K562 (cell line): ENCODE measurements around the gene SMG1. TPM values are rescaled to one million over a fixed set of nuclear protein-coding genes. Genes with fewer than 3 reads are reported as not detected.

ENCODE experiments used
- CREM ChIP-seq: IDR thresholded peaks from 2 replicates; pipeline ENCODE4 v1.6.1; 2014; ENCODE audit warnings: antibody characterized with exemption, low read depth
- CTBP1 ChIP-seq: fragments of 450-650 bp; IDR thresholded peaks from 2 replicates; pipeline ENCODE4 v1.6.1; 2016; ENCODE audit warnings: borderline replicate concordance
- FOXJ2 ChIP-seq: fragments of 200-800 bp; sonication (Bioruptor generic); IDR thresholded peaks from 2 replicates; pipeline ENCODE4 v1.6.1; 2016; ENCODE audit warnings: missing genetic modification characterization, missing compliant biosample characterization
- FUS ChIP-seq: fragments of 200-400 bp; formaldehyde crosslinking; optimal IDR thresholded peaks from 2 replicates; pipeline ENCODE3; 2017; ENCODE audit warnings: low read depth, low read length
- GABPA ChIP-seq: fragments of 200-800 bp; sonication (Bioruptor generic); conservative IDR thresholded peaks from 2 replicates; pipeline ENCODE4 v1.6.1; 2016; ENCODE audit warnings: low read depth, missing genetic modification characterization, missing compliant biosample characterization
- GTF2F1 ChIP-seq: IDR thresholded peaks from 2 replicates; pipeline ENCODE4 v1.6.1; 2011; ENCODE audit warnings: low read depth, low read length, improper control_type of control experiment
- HES1 ChIP-seq: fragments of 450-650 bp; IDR thresholded peaks from 2 replicates; pipeline ENCODE4 v1.6.1; 2016; ENCODE audit warnings: low read depth, mild to moderate bottlenecking, moderate library complexity
- MLLT1 ChIP-seq, 2 experiments: fragments of 450-650 bp; IDR thresholded peaks; 2 replicates each; pipeline ENCODE4 v1.6.1; 2016
- SAP30 ChIP-seq: fragments of 200-600 bp; sonication (generic); IDR thresholded peaks from 2 replicates; pipeline ENCODE4 v1.6.1; 2012; ENCODE audit warnings: borderline replicate concordance, low read depth, mild to moderate bottlenecking, moderate library complexity, low read length, control low read depth, inconsistent platforms; ENCODE audit not compliant: insufficient read depth, poor library complexity, severe bottlenecking
- SMAD4 ChIP-seq: fragments of 250-450 bp; sonication (Bioruptor Pico); conservative IDR thresholded peaks from 2 replicates; pipeline ENCODE4 v1.8.0; 2021; ENCODE audit warnings: inconsistent platforms, mild to moderate bottlenecking, moderate library complexity
- SRF ChIP-seq, 2 experiments: fragments of 250-450, 450-650 bp in 1 of 2; sonication (Bioruptor Pico) in 1 of 2; sonication (generic) in 1 of 2; formaldehyde crosslinking; IDR thresholded peaks; 2 replicates each; pipeline versions ENCODE4 v1.5.0 to v1.5.1; 2020 to 2022; ENCODE audit warnings: mild to moderate bottlenecking in 1 of 2, missing genetic modification reagents in 1 of 2
- ZBTB12 ChIP-seq: fragments of 250-450 bp; sonication (Bioruptor Pico); IDR thresholded peaks from 2 replicates; pipeline ENCODE4 v1.4.0; 2020
- ZNF12 ChIP-seq: sonication (generic); formaldehyde crosslinking; IDR thresholded peaks from 2 replicates; pipeline ENCODE4 v1.4.0; 2020; ENCODE audit warnings: mild to moderate bottlenecking, missing genetic modification reagents
- ZNF217 ChIP-seq: sonication (generic); formaldehyde crosslinking; IDR thresholded peaks from 2 replicates; pipeline ENCODE4 v1.8.0; 2022; ENCODE audit warnings: mild to moderate bottlenecking, missing genetic modification reagents
- ZNF239 ChIP-seq: fragments of 250-450 bp; sonication (Bioruptor Pico); IDR thresholded peaks from 2 replicates; pipeline ENCODE4 v1.4.0; 2020; ENCODE audit warnings: mild to moderate bottlenecking
- ZNF589 ChIP-seq: fragments of 200-800 bp; sonication (Bioruptor generic); IDR thresholded peaks from 2 replicates; pipeline ENCODE4 v1.6.1; 2016; ENCODE audit warnings: low read depth, missing genetic modification characterization, missing compliant biosample characterization
- ZNF766 ChIP-seq: fragments of 200-800 bp; sonication (Bioruptor generic); conservative IDR thresholded peaks from 2 replicates; pipeline ENCODE4 v1.6.1; 2016; ENCODE audit warnings: missing genetic modification characterization, missing compliant biosample characterization
- polyA plus RNA-seq, 8 experiments: library from polyadenylated mRNA; depleted of rRNA in 4 of 8; stranded (reverse) in 5 of 8; unstranded in 3 of 8; fragments of >200 nt; fragmentation: Nextera tagmentation in 2 of 8; fragmentation: Illumina TruSeq in 1 of 8; extraction: Ambion mirVana in 2 of 8; extraction: Trizol in 1 of 8; gene quantifications; 2 replicates each; pipeline versions ENCODE4 v1.2.1 to v1.2.3, GENCODE V29; 2011 to 2014; ENCODE audit warnings: inconsistent platforms in 1 of 8, missing spikeins in 1 of 8
- total RNA-seq, 7 experiments: library from RNA; depleted of rRNA in 6 of 7; stranded (reverse); fragments of >200 nt in 6 of 7; fragmentation: Illumina TruSeq in 2 of 7; extraction: Trizol in 2 of 7; gene quantifications; 2 replicates each; pipeline versions ENCODE4 v1.2.1 to v1.2.3, GENCODE V29; 2011 to 2021; ENCODE audit warnings: low replicate concordance in 1 of 7
- TF ChIP-seq, protein P1 (sequence below): fragments of 250-450 bp; sonication (Bioruptor Pico); IDR thresholded peaks from 2 replicates; pipeline ENCODE4 v1.9.0; 2021; ENCODE audit warnings: mild to moderate bottlenecking, inconsistent platforms
- TF ChIP-seq, protein P2 (sequence below): fragments of 450-650 bp; IDR thresholded peaks from 2 replicates; pipeline ENCODE4 v1.6.1; 2016; ENCODE audit warnings: missing biosample characterization, missing genetic modification characterization

The SMG1 gene
- total and polyA plus RNA-seq, 9 of the 15 experiments (the other 6 are each of a cell fraction or from before 2014, with no cell fraction given): 3.4 to 54.8 (median 32.0) TPM

DNA sequence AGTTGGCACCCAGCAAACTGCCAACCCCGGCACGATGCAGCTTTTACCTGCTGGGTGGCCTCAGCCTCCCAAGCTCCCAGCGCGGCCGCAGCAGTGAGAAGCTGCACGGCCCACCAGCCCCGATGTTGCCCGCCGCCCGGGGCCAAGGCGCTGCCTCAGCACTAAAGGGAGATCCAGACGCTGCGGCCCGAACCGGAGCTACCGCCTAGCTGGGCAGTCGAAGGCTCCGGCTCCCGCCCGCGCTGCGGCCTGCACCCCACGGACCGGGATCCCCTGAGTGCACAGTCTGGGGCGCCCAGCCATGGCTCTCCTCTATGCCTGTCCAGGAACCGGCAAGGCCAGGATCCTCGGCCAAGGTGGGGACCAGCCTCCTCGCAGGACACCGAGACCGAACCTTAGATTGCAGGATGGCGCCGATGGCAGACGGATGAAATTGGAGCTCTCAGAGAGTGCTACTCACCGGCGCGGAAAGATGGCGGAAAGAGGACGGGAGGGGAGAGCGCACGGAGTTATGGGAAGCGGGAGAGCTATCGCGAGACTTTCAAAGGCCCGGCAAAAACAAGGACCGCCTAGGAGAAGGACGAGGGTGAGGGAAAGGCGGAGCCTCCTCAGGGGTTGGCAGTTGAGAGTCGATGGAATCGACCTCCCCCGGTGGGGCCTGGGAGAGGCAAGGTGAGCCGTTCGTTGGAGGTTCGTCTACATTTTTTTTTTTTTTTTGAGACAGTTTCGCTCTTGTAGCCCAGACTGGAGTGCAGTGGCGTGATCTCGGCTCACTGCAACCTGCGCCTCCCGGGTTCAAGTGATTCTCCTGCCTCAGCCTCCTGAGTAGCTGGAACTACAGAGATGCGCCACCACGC lies 136.1 kb downstream of the SMG1 start, which contains the start of gene RPS15A (continued):
- TF ChIP-seq MLLT1 (IDR thresholded peaks at IDR 0.05): peak; percentile 33 to 100; a peak in 3 of 4 replicates
- no peak for TF ChIP-seq ZNF217 (CRISPR knock-in tag)
- peak; percentile 83 for TF ChIP-seq CREM
- TF ChIP-seq FUS: no peak
- no peak for TF ChIP-seq HES1
- TF ChIP-seq SMAD4 (CRISPR knock-in tag): peak; percentile 51; the same call in 1 of the 2 replicates
- no peak; the same call in 1 of the 2 replicates for TF ChIP-seq ZNF589
- TF ChIP-seq SAP30: peak; percentile 79
- TF ChIP-seq ZNF239 (CRISPR knock-in tag): 0 out of 2 replicates have a peak, but pooled peaks have one; percentile 10
- TF ChIP-seq GABPA (tag): 0 out of 2 replicates have a peak, but pooled peaks have one; percentile 13
- TF ChIP-seq ZBTB12 (CRISPR knock-in tag): 0 out of 2 replicates have a peak, but pooled peaks have one; percentile 9
- TF ChIP-seq ZNF12 (CRISPR knock-in tag): peak; percentile 49; the same call in 1 of the 2 replicates
- 0 out of 2 replicates have a peak, but pooled peaks have one; percentile 8 for TF ChIP-seq ZNF766 (CRISPR knock-in tag)
- TF ChIP-seq SRF (CRISPR knock-in tag; IDR thresholded peaks at IDR 0.05): 0 out of 4 replicates have a peak, but pooled peaks of 1 of the 2 experiments have one; percentile 18
- TF ChIP-seq, protein P1, sequence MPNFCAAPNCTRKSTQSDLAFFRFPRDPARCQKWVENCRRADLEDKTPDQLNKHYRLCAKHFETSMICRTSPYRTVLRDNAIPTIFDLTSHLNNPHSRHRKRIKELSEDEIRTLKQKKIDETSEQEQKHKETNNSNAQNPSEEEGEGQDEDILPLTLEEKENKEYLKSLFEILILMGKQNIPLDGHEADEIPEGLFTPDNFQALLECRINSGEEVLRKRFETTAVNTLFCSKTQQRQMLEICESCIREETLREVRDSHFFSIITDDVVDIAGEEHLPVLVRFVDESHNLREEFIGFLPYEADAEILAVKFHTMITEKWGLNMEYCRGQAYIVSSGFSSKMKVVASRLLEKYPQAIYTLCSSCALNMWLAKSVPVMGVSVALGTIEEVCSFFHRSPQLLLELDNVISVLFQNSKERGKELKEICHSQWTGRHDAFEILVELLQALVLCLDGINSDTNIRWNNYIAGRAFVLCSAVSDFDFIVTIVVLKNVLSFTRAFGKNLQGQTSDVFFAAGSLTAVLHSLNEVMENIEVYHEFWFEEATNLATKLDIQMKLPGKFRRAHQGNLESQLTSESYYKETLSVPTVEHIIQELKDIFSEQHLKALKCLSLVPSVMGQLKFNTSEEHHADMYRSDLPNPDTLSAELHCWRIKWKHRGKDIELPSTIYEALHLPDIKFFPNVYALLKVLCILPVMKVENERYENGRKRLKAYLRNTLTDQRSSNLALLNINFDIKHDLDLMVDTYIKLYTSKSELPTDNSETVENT (CRISPR knock-in tag): peak; percentile 33; the same call in 1 of the 2 replicates
- peak; percentile 19; the same call in 1 of the 2 replicates for TF ChIP-seq FOXJ2
- TF ChIP-seq, protein P2, sequence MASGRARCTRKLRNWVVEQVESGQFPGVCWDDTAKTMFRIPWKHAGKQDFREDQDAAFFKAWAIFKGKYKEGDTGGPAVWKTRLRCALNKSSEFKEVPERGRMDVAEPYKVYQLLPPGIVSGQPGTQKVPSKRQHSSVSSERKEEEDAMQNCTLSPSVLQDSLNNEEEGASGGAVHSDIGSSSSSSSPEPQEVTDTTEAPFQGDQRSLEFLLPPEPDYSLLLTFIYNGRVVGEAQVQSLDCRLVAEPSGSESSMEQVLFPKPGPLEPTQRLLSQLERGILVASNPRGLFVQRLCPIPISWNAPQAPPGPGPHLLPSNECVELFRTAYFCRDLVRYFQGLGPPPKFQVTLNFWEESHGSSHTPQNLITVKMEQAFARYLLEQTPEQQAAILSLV (tag): no peak
- TF ChIP-seq GTF2F1: peak; percentile 91; the same call in 1 of the 2 replicates
- peak; percentile 45; the same call in 1 of the 2 replicates for TF ChIP-seq CTBP1
